Testis (tissue), 2 donors: Measurements from ENCODE around the gene ENTPD1.

Source experiments
- CTCF ChIP-seq, 3 experiments: fragments of 450-650 bp in 2 of 3; fragments of 200-600 bp in 1 of 3; sonication (generic) in 1 of 3; IDR thresholded peaks; one replicate each; pipeline ENCODE4 v1.5.1; 2016 to 2019; ENCODE audit warnings: antibody characterized with exemption in 3 of 3, mild to moderate bottlenecking in 2 of 3, moderate library complexity in 1 of 3
- POLR2A ChIP-seq: fragments of 450-650 bp; IDR thresholded peaks from one replicate; pipeline ENCODE4 v1.6.1; 2017; ENCODE audit warnings: antibody characterized with exemption, mild to moderate bottlenecking, moderate library complexity

GRCh38 chr10:95756041-95756761, at the start of gene ENTPD1:
- TF ChIP-seq CTCF (IDR thresholded peaks at IDR 0.05) (no peak), POLR2A (no peak)
